Measurements from ENCODE around the gene GRAMD2A.

GRAMD2A gene

GRCh38 chr15:72168808-72169190 lies 28.8 kb downstream of the GRAMD2A start:
- DNase-seq (ENCODE audit: low read depth in 2 of 3, low spot score in 1 of 3): no peak

GRCh38 chr15:72168131-72168807 lies 29.3 kb downstream of the GRAMD2A start:
- no peak for DNase-seq (ENCODE audit: low read depth in 2 of 3, low spot score in 1 of 3)

GRCh38 chr15:72167445-72167844 lies 30.1 kb downstream of the GRAMD2A start:
- no peak for DNase-seq (ENCODE audit: low read depth in 2 of 3, low spot score in 1 of 3)

- no peak for DNase-seq (ENCODE audit: low read depth in 2 of 3, low spot score in 1 of 3)
Measured at GRCh38 chr15:72166716-72167417, 30.7 kb downstream of the GRAMD2A start.

- no peak for DNase-seq (ENCODE audit: low read depth in 2 of 3, low spot score in 1 of 3)
Measured at GRCh38 chr15:72163719-72164118, 33.9 kb downstream of the GRAMD2A start.

- no peak for DNase-seq (ENCODE audit: low read depth in 2 of 3, low spot score in 1 of 3)
Measured at GRCh38 chr15:72162569-72162968, 35.0 kb downstream of the GRAMD2A start.

- DNase-seq (ENCODE audit: low read depth in 2 of 3, low spot score in 1 of 3): no peak
Measured at GRCh38 chr15:72161361-72162132, 36.0 kb downstream of the GRAMD2A start.

- DNase-seq (ENCODE audit: low read depth in 2 of 3, low spot score in 1 of 3): no peak
Measured at GRCh38 chr15:72160696-72161245, 36.8 kb downstream of the GRAMD2A start.

- no peak for DNase-seq (ENCODE audit: low read depth in 2 of 3, low spot score in 1 of 3)
Measured at GRCh38 chr15:72156928-72157327, 40.7 kb downstream of the GRAMD2A start.

- peak; percentile 70 to 86 (median 70) for DNase-seq (ENCODE audit: low read depth in 2 of 3, low spot score in 1 of 3)
Measured at GRCh38 chr15:72155635-72156616, 41.7 kb downstream of the GRAMD2A start.

GRCh38 chr15:72155003-72155621 lies 42.5 kb downstream of the GRAMD2A start:
- no peak for DNase-seq (ENCODE audit: low read depth in 2 of 3, low spot score in 1 of 3)

GRCh38 chr15:72154316-72154715 lies 43.3 kb downstream of the GRAMD2A start:
- no peak for DNase-seq (ENCODE audit: low read depth in 2 of 3, low spot score in 1 of 3)

- DNase-seq (ENCODE audit: low read depth in 2 of 3, low spot score in 1 of 3): no peak
Measured at GRCh38 chr15:72153269-72154000, 44.2 kb downstream of the GRAMD2A start.

- DNase-seq (ENCODE audit: low read depth in 2 of 3, low spot score in 1 of 3): no peak
Measured at GRCh38 chr15:72147418-72147817, 50.2 kb downstream of the GRAMD2A start.

GRCh38 chr15:72146934-72147333 lies 50.7 kb downstream of the GRAMD2A start:
- no peak for DNase-seq (ENCODE audit: low read depth in 2 of 3, low spot score in 1 of 3)

- no peak for DNase-seq (ENCODE audit: low read depth in 2 of 3, low spot score in 1 of 3)
Measured at GRCh38 chr15:72146221-72146620, 51.4 kb downstream of the GRAMD2A start.

GRCh38 chr15:72141171-72142084 lies 56.2 kb downstream of the GRAMD2A start:
- no peak for DNase-seq (ENCODE audit: low read depth in 2 of 3, low spot score in 1 of 3)

- no peak for DNase-seq (ENCODE audit: low read depth in 2 of 3, low spot score in 1 of 3)
Measured at GRCh38 chr15:72140088-72140487, 57.5 kb downstream of the GRAMD2A start.

Data from stimulated activated CD4-positive, alpha-beta T cell treated with anti-CD3 and anti-CD28 coated beads, Interleukin-12 subunit alpha, Interleukin-12 subunit beta, amount 100 ng/mL, for 48 hours (primary cell).